ENCODE measurements around the gene CORO7. TPM values are rescaled to one million over a fixed set of nuclear protein-coding genes. Genes with fewer than 3 reads are reported as not detected.

Gene CORO7
- total RNA-seq, 1 experiment from 2014 or later, result 14.3 TPM

DNA sequence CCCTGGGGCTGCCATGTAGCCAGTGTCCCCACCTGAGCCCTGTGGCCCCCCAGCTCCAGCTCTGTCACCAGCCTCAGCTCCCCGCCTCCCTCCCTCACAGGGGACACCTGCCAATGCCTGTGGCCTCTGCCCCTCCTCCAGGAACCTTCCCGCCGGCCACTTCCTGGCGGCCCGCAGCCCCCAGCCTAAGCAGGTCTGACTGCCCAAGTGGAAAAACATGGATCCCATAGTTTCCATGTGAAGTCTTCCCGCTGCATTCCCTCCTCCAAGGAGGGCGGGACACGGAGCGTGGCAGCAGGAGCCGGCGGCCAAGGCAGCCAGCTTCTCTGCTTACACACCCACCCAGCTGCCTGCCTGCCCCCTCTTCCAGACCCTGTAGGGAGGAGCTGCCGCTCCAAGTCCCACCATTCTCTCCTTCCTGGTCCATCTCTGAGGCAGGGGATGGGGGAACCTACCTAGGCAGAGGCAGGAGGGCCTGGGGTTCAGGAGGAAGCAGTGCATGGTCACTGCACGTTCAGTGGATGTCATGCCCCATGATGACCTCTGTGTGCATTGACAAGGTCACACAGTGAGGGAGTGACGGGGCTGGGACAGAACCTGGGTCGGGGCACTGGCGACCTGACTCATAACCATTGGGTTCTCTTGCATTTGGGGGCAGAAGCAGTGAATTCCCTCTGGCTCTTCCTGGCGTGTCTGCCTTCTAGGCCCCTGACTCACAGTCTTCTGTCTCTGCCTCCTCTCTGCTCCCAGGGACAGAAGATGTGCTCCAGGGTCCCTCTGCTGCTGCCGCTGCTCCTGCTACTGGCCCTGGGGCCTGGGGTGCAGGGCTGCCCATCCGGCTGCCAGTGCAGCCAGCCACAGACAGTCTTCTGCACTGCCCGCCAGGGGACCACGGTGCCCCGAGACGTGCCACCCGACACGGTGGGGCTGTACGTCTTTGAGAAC is 36.0 kb downstream of the CORO7 start:
- no peak overlapping the region for H3K4me2 ChIP-seq (ENCODE audit: low read length)
- no peaks in the 10 kb centered on the region for H3K27me3 ChIP-seq (ENCODE audit: low read length)
- H2AFZ ChIP-seq (ENCODE audit: low read length), result no peak overlapping the region
- H3K9ac ChIP-seq (ENCODE audit: low read length), result no peak overlapping the region
- no peaks in the 10 kb centered on the region for H3K9me3 ChIP-seq (ENCODE audit: low read length)
- peaks cover 16% of the 10 kb centered on the region for H3K4me1 ChIP-seq (ENCODE audit: insufficient read depth, low read length)
- ChIA-PET CTCF (no interaction called here), POLR2A (ENCODE audit: unreplicated experiment) (no interaction called here)
- no TSS peak for BruUV-seq (replicated peaks)
- TF ChIP-seq, protein P1, sequence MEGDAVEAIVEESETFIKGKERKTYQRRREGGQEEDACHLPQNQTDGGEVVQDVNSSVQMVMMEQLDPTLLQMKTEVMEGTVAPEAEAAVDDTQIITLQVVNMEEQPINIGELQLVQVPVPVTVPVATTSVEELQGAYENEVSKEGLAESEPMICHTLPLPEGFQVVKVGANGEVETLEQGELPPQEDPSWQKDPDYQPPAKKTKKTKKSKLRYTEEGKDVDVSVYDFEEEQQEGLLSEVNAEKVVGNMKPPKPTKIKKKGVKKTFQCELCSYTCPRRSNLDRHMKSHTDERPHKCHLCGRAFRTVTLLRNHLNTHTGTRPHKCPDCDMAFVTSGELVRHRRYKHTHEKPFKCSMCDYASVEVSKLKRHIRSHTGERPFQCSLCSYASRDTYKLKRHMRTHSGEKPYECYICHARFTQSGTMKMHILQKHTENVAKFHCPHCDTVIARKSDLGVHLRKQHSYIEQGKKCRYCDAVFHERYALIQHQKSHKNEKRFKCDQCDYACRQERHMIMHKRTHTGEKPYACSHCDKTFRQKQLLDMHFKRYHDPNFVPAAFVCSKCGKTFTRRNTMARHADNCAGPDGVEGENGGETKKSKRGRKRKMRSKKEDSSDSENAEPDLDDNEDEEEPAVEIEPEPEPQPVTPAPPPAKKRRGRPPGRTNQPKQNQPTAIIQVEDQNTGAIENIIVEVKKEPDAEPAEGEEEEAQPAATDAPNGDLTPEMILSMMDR (conservative IDR thresholded peaks at IDR 0.05; ENCODE audit: low read depth, low read length), result no peak
- TF ChIP-seq EZH2phosphoT487 (IDR thresholded peaks at IDR 0.05; ENCODE audit: borderline replicate concordance, low read length), result no peak
- TF ChIP-seq EZH2 (IDR thresholded peaks at IDR 0.05; ENCODE audit: low read length, unreplicated experiment), result no peak
- H3K4me3 ChIP-seq (ENCODE audit: low read length), result no peak overlapping the region
- intact Hi-C loops (cut with micrococcal nuclease), result no loop called here
- no peaks in the 10 kb centered on the region for H3F3A ChIP-seq (ENCODE audit: low read length, unreplicated experiment)
- no peak for ATAC-seq
- no peaks in the 10 kb centered on the region for H3K36me3 ChIP-seq (ENCODE audit: low read depth, low read length)
- no peaks in the 10 kb centered on the region; the same call in 1 of the 2 replicates for H4K20me1 ChIP-seq (ENCODE audit: low read length)
- DNase-seq, result no peak
- H3K27ac ChIP-seq (ENCODE audit: low read length), result no peak overlapping the region
- no peaks in the 10 kb centered on the region for H3K9me2 ChIP-seq (replicated peaks; ENCODE audit: low read length)
- peaks cover 5% of the 10 kb centered on the region; the same call in 1 of the 2 replicates for H3K79me2 ChIP-seq (ENCODE audit: low read length)

DNA sequence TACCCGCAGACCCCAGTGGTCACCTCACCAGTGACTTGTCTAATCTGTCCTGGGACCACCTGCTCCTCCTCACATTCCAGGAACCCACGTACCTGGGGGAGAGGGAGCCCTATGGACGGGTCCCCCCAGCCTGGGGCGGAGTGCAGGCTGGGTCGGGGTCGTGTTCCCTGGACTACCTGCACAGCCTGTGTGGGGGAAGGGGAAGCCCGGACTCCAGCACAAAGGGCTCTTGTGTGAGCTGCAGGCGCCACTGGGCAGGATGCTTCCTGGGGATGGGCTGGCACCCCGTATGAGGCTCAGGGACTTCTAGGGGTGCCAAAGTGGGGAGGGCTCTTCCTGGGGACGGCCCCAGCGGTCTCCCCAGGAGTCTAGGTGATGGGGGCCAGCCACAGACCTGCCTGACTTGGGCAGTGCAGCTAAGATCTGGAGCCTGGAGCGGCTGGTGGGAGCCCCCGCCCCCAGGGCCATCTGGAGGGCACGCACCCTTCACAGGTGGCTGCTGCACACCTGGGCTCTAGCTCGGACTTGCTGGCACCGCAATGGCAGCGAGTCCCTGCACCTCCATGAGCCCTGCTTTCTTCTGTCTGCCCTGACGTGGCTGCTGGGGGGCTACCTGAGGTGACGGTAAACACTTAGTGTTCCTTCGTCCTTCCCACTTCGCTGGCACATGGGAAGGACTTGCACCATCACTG is 37.3 kb downstream of the CORO7 start:
- H3K27me3 ChIP-seq (ENCODE audit: low read length), result no peaks in the 10 kb centered on the region
- intact Hi-C loops (cut with micrococcal nuclease), result no loop called here
- no TSS peak for BruUV-seq (replicated peaks)

More for the DNA sequence above, 37.3 kb downstream of the CORO7 start:
- Histone ChIP-seq H3K9me2 (replicated peaks; ENCODE audit: low read length) (no peaks in the 10 kb centered on the region), H3K79me2 (ENCODE audit: low read length) (peaks cover 10% of the 10 kb centered on the region), H4K20me1 (ENCODE audit: low read length) (peaks cover 4% of the 10 kb centered on the region; the same call in 1 of the 2 replicates), H3F3A (ENCODE audit: low read length, unreplicated experiment) (no peaks in the 10 kb centered on the region), H3K4me1 (ENCODE audit: insufficient read depth, low read length) (peaks cover 28% of the 10 kb centered on the region), H3K27ac (ENCODE audit: low read length) (no peak overlapping the region), H3K36me3 (ENCODE audit: low read depth, low read length) (no peaks in the 10 kb centered on the region), H3K9me3 (ENCODE audit: low read length) (no peaks in the 10 kb centered on the region), H3K4me2 (ENCODE audit: low read length) (no peak overlapping the region), H3K9ac (ENCODE audit: low read length) (no peak overlapping the region), H3K4me3 (ENCODE audit: low read length) (no peak overlapping the region), H2AFZ (ENCODE audit: low read length) (no peak overlapping the region)
- ATAC-seq (no peak), DNase-seq (no peak)
- TF ChIP-seq EZH2 (IDR thresholded peaks at IDR 0.05; ENCODE audit: low read length, unreplicated experiment) (no peak), EZH2phosphoT487 (IDR thresholded peaks at IDR 0.05; ENCODE audit: borderline replicate concordance, low read length) (no peak)
- TF ChIP-seq, protein P1 (conservative IDR thresholded peaks at IDR 0.05; ENCODE audit: low read depth, low read length), result no peak
- ChIA-PET POLR2A (ENCODE audit: unreplicated experiment) (no interaction called here), CTCF (no interaction called here)
